Omental fat pad (tissue), 4 donors: ENCODE data around the gene GYS1. TPM values are rescaled to one million over a fixed set of nuclear protein-coding genes. Genes with fewer than 3 reads are reported as not detected.

Experiments
- ATAC-seq: fragments of 150-250 bp; one replicate; pipeline ENCODE4 v1.9.1; 2016; ENCODE audit warnings: mild to moderate bottlenecking, moderate library complexity; ENCODE audit not compliant: low FRiP score
- DNase-seq: peaks from one replicate; pipeline ENCODE4 v3.0.0-alpha.2; 2019; ENCODE audit warnings: low spot score
- CTCF ChIP-seq, 3 donors: fragments of 450-650 bp; IDR thresholded peaks; one replicate each; pipeline ENCODE4 v1.5.1; 2016 to 2017; ENCODE audit warnings: antibody characterized with exemption in 3 of 3, mild to moderate bottlenecking in 3 of 3, moderate library complexity in 2 of 3
- total RNA-seq, 4 donors: library from RNA; depleted of rRNA; stranded (reverse); fragments of >200 nt; gene quantifications; one replicate each; pipeline ENCODE4 v1.1.0, GENCODE V29; 2016

The GYS1 gene
- total RNA-seq, 4 donors from 2014 or later = 34.3 to 41.0 (median 38.8) TPM

- TF ChIP-seq CTCF (IDR thresholded peaks at IDR 0.05) = no peak
- ATAC-seq (peak; percentile 7), DNase-seq (no peak)
Observed at GRCh38 chr19:48955308-48955958, 37.7 kb downstream of the GYS1 start.

- no peak for TF ChIP-seq CTCF (IDR thresholded peaks at IDR 0.05)
- ATAC-seq (peak; percentile 85), DNase-seq (peak; percentile 83)
Observed at GRCh38 chr19:48954595-48955307, 38.4 kb downstream of the GYS1 start, which contains the start of gene BAX. TSS of gene BAX (plus strand) at chr19:48954875. CDS start at chr19:48954929, 54 bp downstream.

- ATAC-seq (no peak), DNase-seq (no peak)
- TF ChIP-seq CTCF (IDR thresholded peaks at IDR 0.05) = no peak
Observed at GRCh38 chr19:48953990-48954594, 39.0 kb downstream of the GYS1 start.

GRCh38 chr19:48953141-48953540 is 40.0 kb downstream of the GYS1 start:
- DNase-seq = no peak
- TF ChIP-seq CTCF (IDR thresholded peaks at IDR 0.05) = no peak
- ATAC-seq = no peak

- no peak for TF ChIP-seq CTCF (IDR thresholded peaks at IDR 0.05)
- ATAC-seq (no peak), DNase-seq (no peak)
Observed at GRCh38 chr19:48950830-48951519, 42.1 kb downstream of the GYS1 start.

- DNase-seq (no peak), ATAC-seq (no peak)
- TF ChIP-seq CTCF (IDR thresholded peaks at IDR 0.05) = no peak
Observed at GRCh38 chr19:48950159-48950558, 43.0 kb downstream of the GYS1 start.
